Measurements from ENCODE around the gene HOXD4. TPM values are rescaled to one million over a fixed set of nuclear protein-coding genes. Genes with fewer than 3 reads are reported as not detected.

Gene HOXD4
- polyA plus RNA-seq, 1 donor from 2014 or later = not detected

Small RNAs within 50 kb of the gene (small RNA-seq; reads per million reads assigned to genes)
- gene MIR10B = 5.3 to 10.0 (median 7.2) reads per million in 3 experiments

Other genes starting within 250 kb of the HOXD4 start
- gene LNPK, start 149.3 kb upstream of the HOXD4 start, polyA plus RNA-seq = 46.7 and 48.8 TPM in 2 replicates
- gene EVX2, start 67.6 kb upstream of the HOXD4 start, polyA plus RNA-seq = not detected in 2 replicates
- gene HOXD13, start 58.8 kb upstream of the HOXD4 start, polyA plus RNA-seq = not detected in 2 replicates
- gene HOXD12, start 51.8 kb upstream of the HOXD4 start, polyA plus RNA-seq = not detected in 2 replicates
- gene HOXD11, start 44.3 kb upstream of the HOXD4 start, polyA plus RNA-seq = not detected in 2 replicates
- gene HOXD10, start 34.8 kb upstream of the HOXD4 start, polyA plus RNA-seq = not detected in 2 replicates
- gene HOXD9, start 28.8 kb upstream of the HOXD4 start, polyA plus RNA-seq = not detected in 2 replicates
- gene HOXD8, start 21.8 kb upstream of the HOXD4 start, polyA plus RNA-seq = not detected in 2 replicates
- gene HOXD3, start 5.8 kb downstream of the HOXD4 start, polyA plus RNA-seq = not detected in 2 replicates
- not detected in 2 replicates for gene HOXD1, start 37.1 kb downstream of the HOXD4 start, polyA plus RNA-seq
- gene MTX2, start 117.9 kb downstream of the HOXD4 start, polyA plus RNA-seq = 99.0 and 128 TPM in 2 replicates